ENCODE measurements around the gene EEFSEC. TPM values are rescaled to one million over a fixed set of nuclear protein-coding genes. Genes with fewer than 3 reads are reported as not detected.

Gene EEFSEC
- total and polyA plus RNA-seq, 2 experiments from 2014 or later, result 10.1 to 16.2 TPM

DNA sequence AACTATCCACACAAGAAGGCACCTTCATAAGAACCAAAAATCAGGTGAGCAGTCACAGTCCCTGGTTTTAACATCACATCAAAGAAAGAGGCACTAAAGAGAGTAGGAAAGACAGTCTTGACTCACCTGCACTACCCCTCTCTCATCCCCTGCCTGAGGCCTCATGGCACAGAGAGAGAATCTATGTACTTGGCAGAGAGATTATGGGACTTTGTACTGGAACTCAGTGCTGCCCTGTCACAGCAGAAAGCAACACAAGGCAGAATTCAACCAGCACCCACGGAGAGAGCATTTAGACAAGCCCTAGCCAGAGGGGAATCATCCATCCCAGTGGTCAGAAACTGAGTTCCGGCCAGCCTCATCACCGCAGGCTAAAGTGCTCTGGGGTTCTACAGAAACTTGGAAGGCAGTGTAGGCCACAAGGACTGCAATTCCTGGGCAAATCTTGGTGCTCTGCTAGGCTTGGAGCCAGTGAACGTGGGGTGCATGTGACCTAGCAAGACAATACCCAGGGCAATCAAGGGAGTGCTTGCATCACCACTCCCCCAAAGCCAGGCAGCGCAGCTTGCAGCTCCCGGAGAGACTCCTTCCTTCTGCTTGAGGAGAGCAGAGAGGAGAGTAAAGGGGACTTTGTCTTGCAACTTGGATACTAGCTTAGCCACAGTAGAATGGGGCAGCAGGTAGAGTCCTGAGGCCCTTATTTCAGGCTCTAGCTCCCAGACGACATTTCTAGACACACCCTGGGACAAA is 21.2 kb upstream of the EEFSEC start (continued):
- TF ChIP-seq, protein P1, sequence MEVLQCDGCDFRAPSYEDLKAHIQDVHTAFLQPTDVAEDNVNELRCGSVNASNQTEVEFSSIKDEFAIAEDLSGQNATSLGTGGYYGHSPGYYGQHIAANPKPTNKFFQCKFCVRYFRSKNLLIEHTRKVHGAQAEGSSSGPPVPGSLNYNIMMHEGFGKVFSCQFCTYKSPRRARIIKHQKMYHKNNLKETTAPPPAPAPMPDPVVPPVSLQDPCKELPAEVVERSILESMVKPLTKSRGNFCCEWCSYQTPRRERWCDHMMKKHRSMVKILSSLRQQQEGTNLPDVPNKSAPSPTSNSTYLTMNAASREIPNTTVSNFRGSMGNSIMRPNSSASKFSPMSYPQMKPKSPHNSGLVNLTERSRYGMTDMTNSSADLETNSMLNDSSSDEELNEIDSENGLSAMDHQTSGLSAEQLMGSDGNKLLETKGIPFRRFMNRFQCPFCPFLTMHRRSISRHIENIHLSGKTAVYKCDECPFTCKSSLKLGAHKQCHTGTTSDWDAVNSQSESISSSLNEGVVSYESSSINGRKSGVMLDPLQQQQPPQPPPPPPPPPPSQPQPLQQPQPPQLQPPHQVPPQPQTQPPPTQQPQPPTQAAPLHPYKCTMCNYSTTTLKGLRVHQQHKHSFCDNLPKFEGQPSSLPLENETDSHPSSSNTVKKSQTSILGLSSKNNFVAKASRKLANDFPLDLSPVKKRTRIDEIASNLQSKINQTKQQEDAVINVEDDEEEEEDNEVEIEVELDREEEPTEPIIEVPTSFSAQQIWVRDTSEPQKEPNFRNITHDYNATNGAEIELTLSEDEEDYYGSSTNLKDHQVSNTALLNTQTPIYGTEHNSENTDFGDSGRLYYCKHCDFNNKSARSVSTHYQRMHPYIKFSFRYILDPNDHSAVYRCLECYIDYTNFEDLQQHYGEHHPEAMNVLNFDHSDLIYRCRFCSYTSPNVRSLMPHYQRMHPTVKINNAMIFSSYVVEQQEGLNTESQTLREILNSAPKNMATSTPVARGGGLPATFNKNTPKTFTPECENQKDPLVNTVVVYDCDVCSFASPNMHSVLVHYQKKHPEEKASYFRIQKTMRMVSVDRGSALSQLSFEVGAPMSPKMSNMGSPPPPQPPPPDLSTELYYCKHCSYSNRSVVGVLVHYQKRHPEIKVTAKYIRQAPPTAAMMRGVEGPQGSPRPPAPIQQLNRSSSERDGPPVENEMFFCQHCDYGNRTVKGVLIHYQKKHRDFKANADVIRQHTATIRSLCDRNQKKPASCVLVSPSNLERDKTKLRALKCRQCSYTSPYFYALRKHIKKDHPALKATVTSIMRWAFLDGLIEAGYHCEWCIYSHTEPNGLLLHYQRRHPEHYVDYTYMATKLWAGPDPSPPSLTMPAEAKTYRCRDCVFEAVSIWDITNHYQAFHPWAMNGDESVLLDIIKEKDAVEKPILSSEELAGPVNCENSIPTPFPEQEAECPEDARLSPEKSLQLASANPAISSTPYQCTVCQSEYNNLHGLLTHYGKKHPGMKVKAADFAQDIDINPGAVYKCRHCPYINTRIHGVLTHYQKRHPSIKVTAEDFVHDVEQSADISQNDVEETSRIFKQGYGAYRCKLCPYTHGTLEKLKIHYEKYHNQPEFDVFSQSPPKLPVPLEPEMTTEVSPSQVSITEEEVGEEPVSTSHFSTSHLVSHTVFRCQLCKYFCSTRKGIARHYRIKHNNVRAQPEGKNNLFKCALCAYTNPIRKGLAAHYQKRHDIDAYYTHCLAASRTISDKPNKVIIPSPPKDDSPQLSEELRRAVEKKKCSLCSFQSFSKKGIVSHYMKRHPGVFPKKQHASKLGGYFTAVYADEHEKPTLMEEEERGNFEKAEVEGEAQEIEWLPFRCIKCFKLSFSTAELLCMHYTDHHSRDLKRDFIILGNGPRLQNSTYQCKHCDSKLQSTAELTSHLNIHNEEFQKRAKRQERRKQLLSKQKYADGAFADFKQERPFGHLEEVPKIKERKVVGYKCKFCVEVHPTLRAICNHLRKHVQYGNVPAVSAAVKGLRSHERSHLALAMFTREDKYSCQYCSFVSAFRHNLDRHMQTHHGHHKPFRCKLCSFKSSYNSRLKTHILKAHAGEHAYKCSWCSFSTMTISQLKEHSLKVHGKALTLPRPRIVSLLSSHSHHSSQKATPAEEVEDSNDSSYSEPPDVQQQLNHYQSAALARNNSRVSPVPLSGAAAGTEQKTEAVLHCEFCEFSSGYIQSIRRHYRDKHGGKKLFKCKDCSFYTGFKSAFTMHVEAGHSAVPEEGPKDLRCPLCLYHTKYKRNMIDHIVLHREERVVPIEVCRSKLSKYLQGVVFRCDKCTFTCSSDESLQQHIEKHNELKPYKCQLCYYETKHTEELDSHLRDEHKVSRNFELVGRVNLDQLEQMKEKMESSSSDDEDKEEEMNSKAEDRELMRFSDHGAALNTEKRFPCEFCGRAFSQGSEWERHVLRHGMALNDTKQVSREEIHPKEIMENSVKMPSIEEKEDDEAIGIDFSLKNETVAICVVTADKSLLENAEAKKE (CRISPR knock-in tag; IDR thresholded peaks at IDR 0.05), result no peak

GRCh38 chr3:128133273-128133883 is 19.9 kb upstream of the EEFSEC start:
- no peaks in the 10 kb centered on the region for H3K4me1 ChIP-seq (ENCODE audit: insufficient read depth)
- H3K4me3 ChIP-seq, result no peak overlapping the region
- peaks cover 4% of the 10 kb centered on the region; the same call in 2 of the 3 replicates for H3K36me3 Mint-ChIP-seq (ENCODE audit: low read depth)
- no peaks in the 10 kb centered on the region for H3K27me3 ChIP-seq (ENCODE audit: insufficient read depth)
- ATAC-seq (peak; percentile 97), DNase-seq (ENCODE audit: low spot score) (peak; percentile 83)
- peaks cover 9% of the 10 kb centered on the region for H3K27me3 Mint-ChIP-seq (ENCODE audit: insufficient read depth, low read depth, poor library complexity)
- peaks cover 4% of the 10 kb centered on the region for H3K4me1 Mint-ChIP-seq
- no peaks in the 10 kb centered on the region for H3K36me3 ChIP-seq (ENCODE audit: insufficient read depth)
- H3K27ac Mint-ChIP-seq, result no peak overlapping the region
- H3K79me2 ChIP-seq (replicated peaks; ENCODE audit: insufficient read depth), result no peaks in the 10 kb centered on the region
- no peaks in the 10 kb centered on the region for H4K20me1 ChIP-seq (replicated peaks; ENCODE audit: insufficient read depth)
- peaks cover 13% of the 10 kb centered on the region for H3K9me3 Mint-ChIP-seq
- no peak overlapping the region for H3K4me3 Mint-ChIP-seq
- no peaks in the 10 kb centered on the region for H3F3A ChIP-seq (replicated peaks; ENCODE audit: low read depth)
- no peak overlapping the region for H3K4me2 ChIP-seq
- TF ChIP-seq STAT1 (IDR thresholded peaks at IDR 0.05; ENCODE audit: unreplicated experiment) (no peak), CTCF (conservative IDR thresholded peaks at IDR 0.05; ENCODE audit: low read depth in 2 of 2) (peak; percentile 82 to 92), ZNF114 (CRISPR knock-in tag; IDR thresholded peaks at IDR 0.05) (no peak), JUNB (IDR thresholded peaks at IDR 0.05; ENCODE audit: unreplicated experiment) (no peak), NANOG (IDR thresholded peaks at IDR 0.05; ENCODE audit: borderline replicate concordance) (no peak), REST (IDR thresholded peaks at IDR 0.05; ENCODE audit: unreplicated experiment) (no peak), ZNF331 (CRISPR knock-in tag; IDR thresholded peaks at IDR 0.05; ENCODE audit: low read depth) (no peak), EZH2 (IDR thresholded peaks at IDR 0.05; ENCODE audit: low read depth, unreplicated experiment) (no peak)
- no peak overlapping the region for H2AFZ ChIP-seq
- H3K27ac ChIP-seq (ENCODE audit: low read depth), result no peak overlapping the region
- H3K9me2 ChIP-seq (ENCODE audit: insufficient read depth), result no peaks in the 10 kb centered on the region
